Daoy (cell line): ENCODE results near the gene SPTBN4. TPM values are rescaled to one million over a fixed set of nuclear protein-coding genes. Genes with fewer than 3 reads are reported as not detected.

ENCODE experiments used
- DNase-seq: peaks from one replicate; pipeline ENCODE4 v3.0.0-alpha.2; 2015; ENCODE audit warnings: low read depth
- total RNA-seq: library from RNA; depleted of rRNA; stranded (reverse); fragments of >200 nt; shearing (Covaris generic); gene quantifications from 2 replicates; pipeline ENCODE4 v1.2.3, GENCODE V29; 2014

The SPTBN4 gene
- total RNA-seq, 1 experiment from 2014 or later, result 1.5 TPM

GRCh38 chr19:40565910-40566495, 99.2 kb downstream of the SPTBN4 start:
- DNase-seq, result no peak

DNA sequence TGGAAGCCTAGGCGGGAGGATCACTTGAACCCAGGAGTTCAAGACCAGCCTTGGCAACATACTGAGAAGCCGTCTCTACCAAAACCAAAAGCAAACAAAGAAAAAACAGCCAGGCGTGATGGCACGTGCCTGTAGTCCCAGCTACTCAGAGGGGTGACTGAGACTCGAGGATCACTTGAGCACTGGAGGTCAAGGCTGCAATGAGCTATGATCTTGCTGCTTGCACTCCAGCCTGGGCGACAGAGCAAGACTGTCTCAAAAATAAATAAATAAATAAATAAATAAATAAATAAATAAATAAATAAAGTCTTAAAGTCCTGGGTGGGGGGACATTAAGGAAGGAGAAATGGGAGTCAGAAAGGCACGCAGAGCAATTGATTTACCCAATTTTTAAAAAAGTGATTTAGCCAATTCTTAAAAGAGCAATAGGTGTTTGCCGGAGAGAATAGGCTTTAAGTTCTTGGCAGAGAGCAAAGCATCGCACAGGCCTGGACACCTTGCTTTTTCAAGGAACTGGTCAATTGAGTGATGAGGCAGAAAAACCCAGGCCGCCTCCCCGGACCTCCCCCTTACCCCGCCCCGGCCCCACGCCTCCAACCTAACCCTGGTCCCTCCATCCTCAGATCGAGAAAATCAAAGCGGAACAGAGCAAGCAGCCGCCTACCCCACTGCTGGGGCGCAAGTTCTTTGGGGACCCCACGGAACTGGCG, 100.4 kb downstream of the SPTBN4 start:
- no peak for DNase-seq

GRCh38 chr19:40567750-40568494, 101.1 kb downstream of the SPTBN4 start:
- no peak for DNase-seq

- peak; percentile 100 for DNase-seq
Measured at GRCh38 chr19:40570313-40571004, 103.7 kb downstream of the SPTBN4 start.

- DNase-seq, result no peak
Measured at GRCh38 chr19:40571005-40571318, 104.2 kb downstream of the SPTBN4 start.

DNA sequence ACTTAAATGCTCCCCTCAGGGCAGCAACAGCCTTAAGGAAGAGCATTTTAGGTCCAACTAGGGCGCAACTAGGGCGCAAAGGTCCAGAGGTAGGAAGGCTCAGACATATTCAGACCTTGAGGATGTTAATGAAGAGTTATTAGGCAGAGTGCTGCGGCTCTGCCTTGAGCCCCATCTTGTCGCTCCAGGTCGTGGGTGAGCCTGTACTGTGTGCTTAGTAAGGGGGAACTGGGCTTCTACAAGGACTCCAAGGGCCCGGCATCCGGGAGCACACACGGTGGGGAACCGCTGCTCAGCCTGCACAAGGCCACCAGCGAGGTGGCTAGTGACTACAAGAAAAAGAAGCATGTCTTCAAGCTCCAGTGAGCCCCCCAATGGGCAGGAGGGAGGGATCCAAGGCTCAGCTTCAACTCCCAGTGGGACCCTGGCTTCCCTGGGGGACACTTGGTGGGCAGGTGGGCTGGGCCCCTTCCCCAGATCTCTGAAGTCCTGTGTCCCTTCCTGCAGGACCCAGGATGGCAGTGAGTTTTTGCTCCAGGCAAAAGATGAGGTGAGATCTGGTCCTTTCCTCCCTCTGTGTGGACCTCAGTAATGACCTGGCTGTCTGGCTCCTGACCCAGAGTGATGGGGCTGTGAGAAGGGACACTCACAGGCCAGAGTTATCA, 105.2 kb downstream of the SPTBN4 start:
- DNase-seq, result no peak

- DNase-seq, result no peak
Measured at GRCh38 chr19:40575326-40575725, 108.5 kb downstream of the SPTBN4 start.

DNA sequence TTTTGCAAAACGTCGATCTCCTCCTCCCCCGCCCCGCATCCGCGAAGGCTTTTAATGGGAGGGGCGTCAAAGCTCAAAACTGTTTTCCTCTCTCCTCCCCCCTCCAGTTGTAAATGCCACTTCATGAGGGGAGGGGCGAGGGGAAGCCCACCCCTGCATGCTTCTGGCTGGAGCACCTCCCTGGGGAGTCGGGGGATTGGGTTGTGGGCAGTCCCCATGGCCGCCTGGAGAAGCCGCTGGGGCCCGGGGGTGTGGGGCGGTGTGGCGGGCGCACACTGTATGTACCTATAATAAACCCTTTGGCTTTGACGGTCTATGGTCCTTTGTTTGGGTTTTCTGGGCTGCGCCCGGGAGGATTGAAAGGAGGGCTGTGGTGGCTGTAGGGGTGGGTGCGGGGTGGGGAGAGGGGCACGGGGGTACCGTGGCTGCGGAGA, 109.4 kb downstream of the SPTBN4 start:
- no peak for DNase-seq

DNA sequence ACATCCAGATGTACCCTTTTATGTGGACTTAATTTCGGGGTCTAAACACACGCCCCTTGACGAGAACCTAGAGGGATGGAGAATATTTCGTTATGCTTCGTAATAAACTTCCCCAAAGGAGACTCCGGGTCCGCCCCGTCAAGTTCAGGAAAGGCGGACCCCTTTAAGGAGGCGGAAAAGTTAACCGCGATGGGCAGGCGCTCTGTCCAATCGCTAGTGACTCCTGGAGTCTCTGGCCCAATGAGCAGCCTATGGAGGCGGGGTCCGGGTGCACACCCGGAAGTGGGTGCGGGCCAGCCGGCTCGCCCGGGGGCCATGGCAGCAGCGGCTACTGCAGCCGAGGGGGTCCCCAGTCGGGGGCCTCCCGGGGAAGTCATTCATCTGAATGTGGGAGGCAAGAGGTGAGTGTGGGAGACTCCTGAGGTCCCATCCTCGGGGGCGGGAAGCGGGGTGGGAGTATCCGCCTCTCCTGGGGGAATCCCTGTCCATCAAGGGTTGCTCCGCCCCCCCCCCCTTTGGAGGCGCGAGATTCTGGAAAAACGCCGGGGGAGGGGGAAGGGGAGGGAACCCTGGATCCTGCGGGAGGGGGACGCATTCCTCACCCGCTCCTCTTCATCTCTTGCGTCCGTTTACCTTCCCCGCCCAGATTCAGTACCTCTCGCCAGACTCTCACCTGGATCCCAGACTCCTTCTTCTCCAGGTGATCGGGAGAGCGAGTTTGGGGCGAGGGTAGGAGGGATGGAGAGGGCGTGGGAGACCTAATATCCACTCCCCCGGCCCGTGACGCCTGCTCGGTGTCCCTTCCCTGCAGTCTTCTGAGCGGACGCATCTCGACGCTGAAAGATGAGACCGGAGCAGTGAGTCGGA, 110.0 kb downstream of the SPTBN4 start, which contains the start of gene SHKBP1:
Gene SHKBP1 (plus strand): TSS at position 289 of the 867 bp plus-strand sequence. CDS start 27 bp downstream, at position 316.
- peak; percentile 96 for DNase-seq

- no peak for DNase-seq
Measured at GRCh38 chr19:40578442-40578908, 111.7 kb downstream of the SPTBN4 start.

GRCh38 chr19:40580619-40581018, 113.8 kb downstream of the SPTBN4 start:
- no peak for DNase-seq

GRCh38 chr19:40581531-40581930, 114.7 kb downstream of the SPTBN4 start:
- DNase-seq, result no peak

DNA sequence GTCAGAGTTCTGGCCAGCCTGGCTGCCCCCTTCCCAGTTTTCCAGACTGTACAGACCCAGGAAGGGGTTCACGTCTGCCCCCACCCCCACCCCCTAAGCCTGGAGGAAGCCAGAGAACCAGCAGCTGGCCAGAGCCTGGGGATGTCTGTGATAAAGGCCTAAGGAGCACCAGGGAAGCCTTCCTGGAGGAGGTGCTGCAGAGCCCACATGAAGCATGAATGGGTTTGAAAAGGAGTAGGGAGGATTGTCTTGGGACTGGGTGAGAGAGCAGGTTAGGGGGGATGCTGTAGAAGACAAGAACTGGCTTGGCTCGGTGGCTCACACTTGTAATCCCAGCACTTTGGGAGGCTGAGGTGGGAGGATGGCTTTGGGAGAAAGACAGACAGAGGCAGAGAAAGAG, 115.7 kb downstream of the SPTBN4 start:
- DNase-seq, result no peak

GRCh38 chr19:40583283-40583682, 116.5 kb downstream of the SPTBN4 start:
- DNase-seq, result no peak

DNA sequence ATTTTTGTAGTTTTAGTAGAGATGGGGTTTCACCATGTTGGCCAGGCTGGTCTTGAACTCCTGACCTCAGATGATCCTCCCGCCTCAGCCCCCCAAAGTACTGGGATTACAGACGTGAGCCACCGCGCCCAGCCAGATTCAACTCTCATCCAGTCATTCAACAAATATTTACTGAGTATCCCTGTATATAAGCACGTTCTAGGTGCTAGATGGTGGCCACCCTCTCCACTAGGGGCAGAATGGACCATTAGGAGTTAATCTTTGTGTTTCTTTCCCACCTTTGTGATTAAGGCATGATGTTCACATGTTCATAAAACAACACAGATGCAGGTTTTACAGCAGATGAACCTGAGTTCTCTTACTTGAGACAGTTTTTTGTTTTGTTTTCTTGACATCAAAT, 117.2 kb downstream of the SPTBN4 start:
- DNase-seq, result no peak

GRCh38 chr19:40585241-40585981, 118.6 kb downstream of the SPTBN4 start:
- peak; percentile 85 for DNase-seq

DNA sequence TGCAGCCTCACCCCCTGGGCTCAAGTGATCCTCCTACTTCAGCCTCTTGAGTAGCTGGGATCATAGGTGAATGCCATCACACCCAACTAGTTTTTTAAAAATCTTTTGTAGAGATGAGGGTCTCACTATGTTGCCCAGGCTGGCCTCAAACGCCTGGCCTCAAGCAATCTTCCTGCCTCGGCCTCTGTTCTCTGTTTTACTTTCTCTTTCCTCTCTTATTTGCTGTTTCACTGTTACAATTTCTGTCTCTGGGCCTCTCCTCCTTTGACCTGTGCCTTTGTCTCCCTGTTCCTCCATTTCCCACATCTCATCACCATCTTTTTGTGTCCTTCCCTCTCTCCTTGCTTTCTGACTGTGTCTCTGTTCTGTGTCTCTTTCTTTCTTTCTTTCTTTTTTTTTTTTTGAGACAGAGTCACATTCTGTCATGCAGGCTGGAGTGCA, 119.2 kb downstream of the SPTBN4 start:
- no peak for DNase-seq

DNA sequence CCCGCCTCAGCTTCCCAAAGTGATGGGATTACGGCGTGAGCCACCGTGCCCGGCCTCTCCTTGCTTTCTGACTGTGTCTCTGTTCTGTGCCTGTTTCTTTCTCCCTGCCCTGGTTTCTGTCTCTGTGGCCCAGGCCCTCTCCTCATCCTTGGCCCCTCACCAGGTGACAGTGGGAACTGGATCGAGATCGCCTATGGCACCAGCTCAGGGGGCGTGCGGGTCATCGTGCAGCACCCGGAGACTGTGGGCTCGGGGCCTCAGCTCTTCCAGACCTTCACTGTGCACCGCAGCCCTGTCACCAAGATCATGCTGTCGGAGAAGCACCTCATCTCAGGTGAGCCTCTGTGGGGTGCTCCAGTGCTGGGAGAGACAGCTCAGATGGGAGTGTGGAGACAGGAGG, 119.8 kb downstream of the SPTBN4 start:
- DNase-seq, result no peak

- DNase-seq, result peak; percentile 81
Measured at GRCh38 chr19:40588110-40588854, 121.5 kb downstream of the SPTBN4 start.
